HG03469 (cell line): ENCODE measurements around the gene SCLT1.
"Not testable (repeated sequence)": the region's sequence is repeated elsewhere in the genome, so short reads cannot be mapped to it uniquely, and the experiment has no call there.

Experiments
- ATAC-seq: cut with Tn5 transposase; IDR thresholded peaks from one replicate; pipeline ENCODE4 v1.9.1; 2021; ENCODE audit warnings: mild to moderate bottlenecking, moderate library complexity, moderate number of reproducible peaks; ENCODE audit not compliant: unreplicated experiment

SCLT1 gene

DNA sequence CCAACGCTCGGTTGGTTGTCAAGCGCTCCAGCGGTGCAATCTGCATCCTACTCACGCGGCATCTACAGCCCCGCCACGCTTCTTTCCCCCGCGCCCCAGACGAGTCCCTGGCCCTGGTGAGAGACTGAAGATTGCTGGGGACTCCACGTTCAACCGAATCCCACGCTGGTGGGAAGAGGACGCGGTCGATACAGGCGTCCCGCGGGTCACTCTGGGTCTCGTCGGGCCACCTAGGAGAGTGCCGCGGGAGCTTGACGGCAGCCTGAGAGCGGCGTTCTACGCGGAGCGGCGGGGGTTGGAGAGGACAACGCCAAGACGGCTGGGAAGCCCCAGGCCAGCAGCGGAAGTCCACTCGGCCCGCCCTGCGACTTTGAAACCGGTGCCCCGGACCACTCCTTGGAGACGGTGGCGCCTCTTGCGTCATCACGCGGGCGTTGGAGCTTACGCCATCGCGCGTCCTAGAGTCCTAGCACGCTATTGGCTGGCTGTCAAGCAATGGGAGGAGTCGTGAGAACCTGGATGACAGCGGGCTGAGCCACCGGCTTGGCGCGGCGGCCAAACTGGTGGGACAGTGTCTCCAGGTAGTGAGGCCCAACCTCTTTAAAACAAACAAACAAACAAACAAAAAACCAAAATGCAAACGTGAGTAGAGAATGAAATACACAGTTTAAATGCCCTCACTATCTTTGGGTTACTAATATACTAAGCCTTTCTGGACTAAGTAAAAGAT lies at the start of gene SCLT1:
TSS of gene SCLT1 (minus strand) at position 349 of the 730 bp plus-strand sequence. CDS start 436 bp downstream, outside the sequence.
- ATAC-seq = peak; percentile 93

DNA sequence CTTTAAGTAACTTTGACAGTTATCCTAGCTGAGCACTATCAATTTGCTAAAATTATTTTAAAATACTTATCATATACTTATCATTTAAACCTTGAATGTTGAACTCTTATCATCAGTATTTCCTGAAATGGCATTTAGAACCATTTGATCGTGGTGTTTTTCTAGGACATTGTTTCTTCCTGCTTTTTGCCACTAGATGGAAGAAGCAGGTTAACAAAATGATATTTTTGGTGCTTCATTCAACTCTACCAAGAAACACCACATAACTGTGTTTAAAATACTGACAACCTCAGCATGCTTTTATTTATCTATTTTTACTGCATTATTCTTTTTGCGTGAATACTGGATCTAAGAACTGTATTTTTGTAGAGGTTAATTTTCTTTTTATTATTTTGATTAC lies 47.2 kb upstream of the SCLT1 start:
- ATAC-seq = no peak

- no peak for ATAC-seq
Measured at GRCh38 chr4:129138810-129139496, 45.6 kb upstream of the SCLT1 start.

DNA sequence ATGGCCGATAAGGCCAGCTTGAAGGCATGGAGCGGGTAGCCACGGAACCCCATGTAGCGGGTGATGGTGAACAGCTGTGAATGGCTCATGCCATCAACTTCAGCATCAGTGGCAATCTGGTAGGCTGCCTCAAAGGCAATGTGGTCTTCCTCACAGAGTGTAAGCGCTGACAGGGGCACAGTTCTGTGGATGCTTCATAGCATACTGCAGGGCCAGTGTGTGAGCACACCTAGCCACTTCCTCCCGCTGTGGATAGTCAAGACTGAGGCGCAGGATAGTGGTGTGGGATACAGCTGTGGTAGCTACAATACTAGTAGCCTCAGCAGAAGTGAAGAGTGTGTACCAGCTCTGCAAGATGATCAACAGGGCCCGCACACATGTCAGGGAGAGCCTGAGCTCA lies 43.1 kb upstream of the SCLT1 start:
- no peak for ATAC-seq

DNA sequence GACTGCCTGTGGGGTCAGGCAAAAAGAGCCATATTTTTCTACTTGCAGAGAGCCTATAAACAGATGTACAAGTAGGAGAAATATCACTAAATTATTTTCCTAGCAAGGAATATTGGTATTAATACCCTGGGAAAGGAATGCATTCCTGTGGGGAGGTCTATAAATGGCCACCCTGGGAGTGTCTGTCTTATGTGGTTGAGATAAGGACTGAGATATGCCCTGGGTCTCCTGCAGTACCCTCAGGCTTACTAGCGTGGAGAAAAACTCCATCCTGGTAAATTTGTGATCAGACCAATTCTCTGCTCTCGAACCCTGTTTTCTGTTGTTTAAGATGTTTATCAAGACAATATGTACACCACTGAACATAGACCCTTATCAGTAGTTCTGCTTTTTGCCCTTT lies 38.0 kb upstream of the SCLT1 start:
- no peak for ATAC-seq

- ATAC-seq = no peak
Measured at GRCh38 chr4:129129143-129129542, 35.8 kb upstream of the SCLT1 start.

DNA sequence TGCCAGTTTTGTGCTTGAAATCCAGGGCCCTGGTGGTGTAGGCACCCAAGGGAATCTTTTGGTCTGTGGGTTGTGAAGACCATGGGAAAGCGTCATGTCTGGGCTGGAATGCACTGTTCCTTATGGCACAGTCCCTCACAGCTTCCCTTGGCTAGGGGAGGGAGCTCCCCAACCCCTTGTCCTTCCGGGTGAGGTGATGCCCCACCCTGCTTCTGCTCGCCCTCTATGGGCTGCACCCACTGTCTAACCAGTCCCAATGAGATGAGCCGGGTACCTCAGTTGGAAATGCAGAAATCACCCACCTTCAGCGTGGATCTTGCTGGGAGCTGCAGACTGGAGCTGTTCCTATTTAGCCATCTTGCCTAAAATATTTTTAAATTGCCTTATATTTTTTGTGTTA lies 33.3 kb upstream of the SCLT1 start:
- ATAC-seq = not testable (repeated sequence)

- ATAC-seq = no peak
Measured at GRCh38 chr4:129117705-129118104, 24.4 kb upstream of the SCLT1 start.

- no peak for ATAC-seq
Measured at GRCh38 chr4:129113919-129114318, 20.6 kb upstream of the SCLT1 start.

DNA sequence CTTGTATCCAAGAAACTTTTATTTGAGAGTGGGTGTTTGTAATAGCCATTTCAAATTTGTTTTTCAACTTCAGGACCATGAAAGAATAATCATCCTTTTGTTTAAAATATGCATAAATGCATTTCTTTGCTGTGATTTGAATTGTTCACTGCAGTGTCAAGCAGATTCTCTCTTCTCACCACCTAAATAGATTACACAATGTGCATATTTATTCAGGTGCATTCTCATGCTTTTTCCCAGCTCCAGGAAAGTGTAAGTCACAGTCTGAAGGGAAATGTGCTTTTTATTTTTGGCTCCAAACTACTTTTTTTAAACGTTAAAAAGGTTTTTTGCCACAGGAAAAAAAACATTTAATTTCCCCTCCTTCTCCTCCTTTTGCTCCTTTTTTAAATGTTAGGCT lies 20.1 kb upstream of the SCLT1 start:
- ATAC-seq = no peak

- ATAC-seq = no peak
Measured at GRCh38 chr4:129111919-129112318, 18.6 kb upstream of the SCLT1 start.

DNA sequence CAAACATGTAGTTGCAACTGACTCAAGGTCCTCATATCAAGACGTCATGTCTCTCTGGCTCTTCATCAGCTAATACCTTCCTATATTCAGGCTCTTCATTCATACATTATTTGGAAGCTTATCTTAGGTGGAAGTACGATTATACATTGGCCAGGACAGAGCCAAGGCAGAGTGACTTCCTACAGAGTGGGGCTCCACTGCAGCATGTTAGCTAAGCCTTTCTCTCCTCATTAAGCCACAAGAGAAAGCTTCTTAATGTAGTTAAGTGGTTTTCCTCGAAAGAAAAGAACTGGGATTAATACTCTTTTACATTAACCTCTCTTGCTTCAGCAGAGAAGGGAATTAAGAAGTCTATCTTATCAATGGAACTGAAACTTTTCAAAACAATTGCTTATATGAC lies 17.6 kb upstream of the SCLT1 start:
- ATAC-seq = no peak

GRCh38 chr4:129109965-129110824 lies 16.9 kb upstream of the SCLT1 start:
- ATAC-seq = no peak

- no peak for ATAC-seq
Measured at GRCh38 chr4:129098531-129099001, 5.2 kb upstream of the SCLT1 start.

DNA sequence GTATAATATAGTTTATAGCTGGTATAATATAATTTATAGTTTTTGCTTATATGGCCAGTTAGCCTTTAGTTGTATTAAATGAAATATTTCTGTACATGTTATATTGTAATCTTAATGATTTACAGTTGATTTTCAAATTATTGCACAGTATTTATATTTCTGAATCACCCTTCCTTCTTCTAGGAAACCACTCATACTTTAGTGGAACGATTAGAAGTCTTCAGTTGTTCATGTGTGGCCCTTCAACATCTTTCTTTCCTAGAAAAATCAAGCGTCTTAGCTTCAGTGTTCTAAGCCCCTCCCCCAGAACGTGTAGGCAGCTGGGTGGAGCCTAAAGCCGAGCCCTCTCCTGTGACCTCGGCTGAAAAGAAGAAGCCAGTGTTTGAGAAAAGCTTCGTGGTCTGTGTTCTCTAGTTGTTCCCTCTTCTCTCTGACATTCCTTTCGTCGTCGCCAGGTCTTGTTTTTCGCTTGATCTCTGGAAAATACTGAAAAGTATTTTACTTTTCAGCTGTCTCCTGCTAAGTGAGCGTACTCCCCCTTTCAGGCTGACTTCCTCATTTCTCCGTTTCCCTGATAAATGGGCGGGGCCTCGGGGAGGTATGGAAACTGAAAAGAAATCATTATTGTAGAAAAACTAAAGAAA lies 2.6 kb upstream of the SCLT1 start, which contains the start of gene C4orf33:
TSS of gene C4orf33 (plus strand) at position 342 of the 644 bp plus-strand sequence. CDS start 6,459 bp downstream, outside the sequence.
- ATAC-seq = peak; percentile 32

DNA sequence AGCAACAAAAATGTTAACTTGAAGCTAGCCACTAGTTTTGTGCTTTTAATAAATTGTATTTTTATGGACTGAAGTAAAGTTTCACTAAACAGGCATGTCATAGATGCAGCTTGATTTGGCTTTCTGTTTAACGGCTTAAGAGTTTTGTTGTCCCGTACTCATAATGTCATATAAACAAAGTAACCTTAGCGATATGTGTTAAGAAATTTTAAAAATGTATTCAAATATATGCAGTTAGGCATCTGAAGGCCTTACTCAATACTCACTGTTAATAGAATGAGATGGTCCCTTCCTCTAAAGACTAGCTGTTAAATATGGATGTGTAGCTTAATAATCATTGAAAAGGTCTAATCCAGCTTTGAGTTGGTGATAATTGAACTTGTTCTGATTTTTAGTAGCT lies 1.0 kb upstream of the SCLT1 start:
- ATAC-seq = no peak

- no peak for ATAC-seq
Measured at GRCh38 chr4:129092631-129093190, 628 bp downstream of the SCLT1 start.

GRCh38 chr4:129087516-129087915 lies 5.8 kb downstream of the SCLT1 start:
- no peak for ATAC-seq

DNA sequence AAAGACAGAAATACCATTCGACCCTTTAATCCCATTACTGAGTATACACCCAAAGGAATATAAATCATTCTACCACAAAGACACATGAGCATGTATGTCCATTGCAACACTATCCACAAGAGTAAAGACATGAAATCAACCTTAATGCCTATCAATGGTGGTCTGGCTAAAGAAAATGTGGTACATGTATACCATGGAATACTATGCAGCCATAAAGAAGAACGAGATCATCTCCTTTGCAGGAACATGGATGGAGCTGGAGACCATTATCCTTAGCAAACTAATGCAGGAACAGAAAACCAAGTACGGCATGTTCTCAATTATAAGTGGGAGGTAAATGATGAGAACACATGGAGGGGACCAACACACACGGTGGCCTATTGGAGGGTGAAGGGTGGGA lies 7.9 kb downstream of the SCLT1 start:
- ATAC-seq = no peak

DNA sequence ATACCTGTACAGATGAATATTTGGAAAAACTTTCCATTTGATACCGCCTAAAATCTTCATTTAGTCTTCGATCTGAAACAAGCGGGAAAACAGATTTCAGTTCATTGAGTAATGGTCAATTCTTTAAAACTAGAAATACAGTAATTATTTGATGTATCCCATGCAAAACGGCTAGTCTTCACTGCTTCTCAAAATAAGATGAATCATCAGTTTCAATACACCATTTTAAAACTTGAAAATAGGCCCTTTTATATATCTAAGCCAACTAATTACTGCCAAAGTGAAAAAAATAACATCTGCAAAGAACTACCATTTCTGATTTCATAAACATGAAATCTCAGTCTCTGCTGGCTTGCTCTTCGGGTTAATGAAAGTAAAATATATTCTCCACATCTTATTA lies 11.0 kb downstream of the SCLT1 start:
- ATAC-seq = no peak
